Measurements from ENCODE around the gene CDCA5.

CDCA5 gene

GRCh38 chr11:65035579-65035978 lies 48.3 kb downstream of the CDCA5 start:
- Histone ChIP-seq H3K27me3 (replicated peaks) (no peaks in the 10 kb centered on the region), H3K27ac (no peak overlapping the region), H3K36me3 (replicated peaks) (peaks cover 12% of the 10 kb centered on the region), H3K4me3 (ENCODE audit: low read depth, low read length) (no peak overlapping the region)
- in situ Hi-C loops (cut with HindIII; ENCODE audit: low pct_ligation_motif_present, low sequenced_read_pairs): no loop called here
- TF ChIP-seq CTCF (IDR thresholded peaks at IDR 0.05; ENCODE audit: low read depth, low read length, missing control alignments): no peak
- no peak for DNase-seq

GRCh38 chr11:65034423-65034822 lies 49.4 kb downstream of the CDCA5 start:
- no peak overlapping the region for H3K4me3 ChIP-seq (ENCODE audit: low read depth, low read length)
- no peak for DNase-seq
- no peak for TF ChIP-seq CTCF (IDR thresholded peaks at IDR 0.05; ENCODE audit: low read depth, low read length, missing control alignments)
- no peak overlapping the region for H3K27ac ChIP-seq
- peaks cover 12% of the 10 kb centered on the region for H3K36me3 ChIP-seq (replicated peaks)
- in situ Hi-C loops (cut with HindIII; ENCODE audit: low pct_ligation_motif_present, low sequenced_read_pairs): no loop called here
- no peaks in the 10 kb centered on the region for H3K27me3 ChIP-seq (replicated peaks)

- no peak for DNase-seq
- peaks cover 9% of the 10 kb centered on the region for H3K36me3 ChIP-seq (replicated peaks)
- no peaks in the 10 kb centered on the region for H3K27me3 ChIP-seq (replicated peaks)
- TF ChIP-seq CTCF (IDR thresholded peaks at IDR 0.05; ENCODE audit: low read depth, low read length, missing control alignments): no peak
- H3K4me3 ChIP-seq (ENCODE audit: low read depth, low read length): no peak overlapping the region
- in situ Hi-C loops (cut with HindIII; ENCODE audit: low pct_ligation_motif_present, low sequenced_read_pairs): no loop called here
- H3K27ac ChIP-seq: no peak overlapping the region
These were observed 51.6 kb downstream of the CDCA5 start for GRCh38 chr11:65032216-65032615.

Data from brain microvascular endothelial cell (primary cell).